ENCODE data around the gene RFT1. TPM values are rescaled to one million over a fixed set of nuclear protein-coding genes. Genes with fewer than 3 reads are reported as not detected.

The RFT1 gene
- polyA plus RNA-seq, 1 donor (not counting 4 experiments of a cell fraction or from before 2014, with no cell fraction given): 34.4 TPM

- Histone ChIP-seq H3K79me2 (ENCODE audit: control insufficient read depth, insufficient read depth, low read length) (no peaks in the 10 kb centered on the region), H3K9ac (ENCODE audit: control insufficient read depth, extremely low read depth, insufficient read depth, low read length) (no peak overlapping the region), H4K20me1 (ENCODE audit: control insufficient read depth, extremely low read depth, insufficient read depth, low read length) (no peaks in the 10 kb centered on the region), H3K27ac (ENCODE audit: control insufficient read depth, insufficient read depth, low read length) (no peak overlapping the region), H3K4me2 (ENCODE audit: control insufficient read depth, extremely low read depth, insufficient read depth, low read depth, low read length) (no peak overlapping the region), H3K27me3 (ENCODE audit: control insufficient read depth, extremely low read depth, insufficient read depth, low read length) (no peaks in the 10 kb centered on the region), H3K9me3 (ENCODE audit: control insufficient read depth, low read depth, low read length) (no peaks in the 10 kb centered on the region), H3K9me1 (ENCODE audit: control insufficient read depth, extremely low read depth, insufficient read depth, low read length) (no peaks in the 10 kb centered on the region), H3K36me3 (ENCODE audit: control insufficient read depth in 2 of 2, extremely low read depth in 1 of 2, insufficient read depth in 2 of 2, low read length in 2 of 2) (peaks cover 16 to 25% of the 10 kb centered on the region in 2 experiments), H3K4me3 (ENCODE audit: control insufficient read depth in 2 of 3, extremely low read depth in 1 of 3, insufficient read depth in 2 of 3, low read depth in 1 of 3, low read length in 3 of 3) (no peak overlapping the region), H2AFZ (ENCODE audit: control insufficient read depth, low read length) (no peak overlapping the region), H3K4me1 (ENCODE audit: control insufficient read depth, extremely low read depth, insufficient read depth, low read length) (no peaks in the 10 kb centered on the region)
- DNase-seq (ENCODE audit: low read depth, low spot score) (no peak), FAIRE-seq (no peak)
- TF ChIP-seq CTCF (optimal IDR thresholded peaks at IDR 0.05 in 1 of 3, IDR thresholded peaks at IDR 0.05 in 1 of 3, conservative IDR thresholded peaks at IDR 0.05 in 1 of 3; ENCODE audit: extremely low read depth in 1 of 3, insufficient read depth in 2 of 3, low read length in 3 of 3): no peak
- TF ChIP-seq EZH2 (IDR thresholded peaks at IDR 0.05; ENCODE audit: low read length): no peak
- dilution Hi-C loops (cut with MboI; ENCODE audit: extremely low pct_ligation_motif_present, low sequenced_read_pairs): no loop called here
Measured at GRCh38 chr3:53097887-53098286, 32.3 kb downstream of the RFT1 start.

- FAIRE-seq: no peak
- H3K36me3 ChIP-seq (ENCODE audit: control insufficient read depth in 2 of 2, extremely low read depth in 1 of 2, insufficient read depth in 2 of 2, low read length in 2 of 2): peaks cover 11 to 15% of the 10 kb centered on the region in 2 experiments
- no peak overlapping the region for H3K27ac ChIP-seq (ENCODE audit: control insufficient read depth, insufficient read depth, low read length)
- dilution Hi-C loops (cut with MboI; ENCODE audit: extremely low pct_ligation_motif_present, low sequenced_read_pairs): no loop called here
- no peak overlapping the region for H3K4me3 ChIP-seq (ENCODE audit: control insufficient read depth in 2 of 3, extremely low read depth in 1 of 3, insufficient read depth in 2 of 3, low read depth in 1 of 3, low read length in 3 of 3)
- DNase-seq (ENCODE audit: low read depth, low spot score): no peak
- H3K79me2 ChIP-seq (ENCODE audit: control insufficient read depth, insufficient read depth, low read length): no peaks in the 10 kb centered on the region
- H3K9ac ChIP-seq (ENCODE audit: control insufficient read depth, extremely low read depth, insufficient read depth, low read length): no peak overlapping the region
- no peaks in the 10 kb centered on the region for H3K9me3 ChIP-seq (ENCODE audit: control insufficient read depth, low read depth, low read length)
- no peak overlapping the region for H2AFZ ChIP-seq (ENCODE audit: control insufficient read depth, low read length)
- H3K27me3 ChIP-seq (ENCODE audit: control insufficient read depth, extremely low read depth, insufficient read depth, low read length): no peaks in the 10 kb centered on the region
- no peak overlapping the region for H3K4me2 ChIP-seq (ENCODE audit: control insufficient read depth, extremely low read depth, insufficient read depth, low read depth, low read length)
- no peak for TF ChIP-seq EZH2 (IDR thresholded peaks at IDR 0.05; ENCODE audit: low read length)
- TF ChIP-seq CTCF (optimal IDR thresholded peaks at IDR 0.05 in 1 of 3, IDR thresholded peaks at IDR 0.05 in 1 of 3, conservative IDR thresholded peaks at IDR 0.05 in 1 of 3; ENCODE audit: extremely low read depth in 1 of 3, insufficient read depth in 2 of 3, low read length in 3 of 3): no peak
- H3K4me1 ChIP-seq (ENCODE audit: control insufficient read depth, extremely low read depth, insufficient read depth, low read length): peaks cover 14% of the 10 kb centered on the region
- H3K9me1 ChIP-seq (ENCODE audit: control insufficient read depth, extremely low read depth, insufficient read depth, low read length): no peaks in the 10 kb centered on the region
- no peaks in the 10 kb centered on the region for H4K20me1 ChIP-seq (ENCODE audit: control insufficient read depth, extremely low read depth, insufficient read depth, low read length)
Measured at GRCh38 chr3:53092942-53093341, 37.3 kb downstream of the RFT1 start.

Measured in keratinocyte (primary cell).